Left renal cortex interstitium (tissue), 4 donors: ENCODE data around the gene PROKR1. TPM values are rescaled to one million over a fixed set of nuclear protein-coding genes. Genes with fewer than 3 reads are reported as not detected.
A peak's percentile ranks its signal among the peaks of the same experiment; 100 is the strongest.
"Not testable (repeated sequence)": the region's sequence is repeated elsewhere in the genome, so short reads cannot be mapped to it uniquely, and the experiment has no call there.

ENCODE experiments used
- DNase-seq, 4 donors: peaks; one replicate each; pipeline ENCODE4 v3.0.0-alpha.2; 2013; ENCODE audit warnings: low read depth in 4 of 4, low spot score in 2 of 4, missing footprints in 1 of 4
- polyA plus RNA-seq, 4 donors: library from polyadenylated mRNA; unstranded; fragments of 120-200 nt; gene quantifications; one replicate each; pipeline ENCODE4 v1.2.1, GENCODE V29; 2013; ENCODE audit not compliant: insufficient read length in 4 of 4

PROKR1 gene
- under 1 TPM; 0.20 to 0.45 (median 0.28) TPM for polyA plus RNA-seq

DNA sequence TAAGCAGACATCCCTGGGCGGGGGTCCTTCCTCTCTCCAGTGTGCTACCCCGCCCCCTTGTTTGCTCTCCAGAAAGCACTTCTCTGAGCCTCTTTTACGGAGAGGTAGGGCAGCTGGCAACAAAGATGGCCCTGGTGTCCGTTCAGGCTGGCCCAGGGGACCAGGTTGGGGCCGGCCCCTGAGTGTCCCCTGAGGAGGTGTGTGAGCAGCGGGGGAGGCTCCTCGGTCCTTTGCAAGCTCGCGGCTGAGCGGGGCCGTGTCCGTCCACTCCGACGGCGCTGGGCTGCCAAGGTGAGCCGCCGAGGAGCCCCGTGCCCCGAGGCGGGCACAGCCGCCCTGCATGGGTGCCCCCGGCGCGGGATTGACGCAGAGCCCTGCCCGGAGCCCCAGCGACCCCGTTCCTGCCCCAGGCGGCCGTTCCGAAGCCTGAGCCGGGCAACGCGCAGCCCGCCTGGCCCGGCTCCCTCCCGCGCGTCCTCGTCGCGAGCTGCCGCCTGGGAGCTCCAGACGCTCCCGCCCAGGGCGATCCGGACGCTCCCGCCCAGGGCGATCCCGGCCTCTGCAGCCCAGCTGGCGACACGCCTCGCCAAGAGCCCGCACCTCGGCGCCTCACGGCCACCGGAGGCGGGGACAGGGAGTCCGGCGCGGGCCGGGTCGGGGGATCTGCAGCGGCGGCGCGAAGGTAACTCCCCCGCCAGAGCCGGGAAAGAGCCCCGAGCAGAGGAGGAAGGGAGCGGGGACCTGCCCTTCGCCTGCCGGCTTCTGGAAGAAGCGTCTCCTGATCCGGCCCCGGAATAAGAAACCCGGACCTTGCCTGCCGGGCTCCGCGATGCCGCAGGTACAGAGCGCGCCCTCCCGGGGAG, at the start of gene PROKR1:
Gene PROKR1 (plus strand): TSS at position 569 of the 863 bp plus-strand sequence. CDS start 2,243 bp downstream, outside the sequence.
- DNase-seq = peak in 1 of 4 donors; percentile 32

DNA sequence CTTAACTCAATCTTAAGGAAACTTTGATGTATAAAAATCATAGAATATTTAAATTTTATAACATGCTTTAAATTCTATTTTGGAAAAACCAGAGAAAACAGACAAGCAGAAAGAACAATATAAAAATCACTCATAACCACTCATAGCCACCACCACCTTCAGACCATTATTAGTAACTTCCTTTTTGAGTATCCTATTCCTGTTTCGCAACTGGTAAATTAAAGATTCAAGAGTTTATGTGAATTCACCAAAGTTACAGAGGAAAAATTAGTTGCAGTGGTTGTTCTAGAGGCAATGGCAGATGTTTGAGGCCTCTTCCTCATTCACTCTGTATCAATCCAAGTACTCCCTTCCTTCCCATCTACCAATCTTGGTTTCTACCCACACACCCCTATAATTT, 49.3 kb upstream of the PROKR1 start:
- DNase-seq = no peak

DNA sequence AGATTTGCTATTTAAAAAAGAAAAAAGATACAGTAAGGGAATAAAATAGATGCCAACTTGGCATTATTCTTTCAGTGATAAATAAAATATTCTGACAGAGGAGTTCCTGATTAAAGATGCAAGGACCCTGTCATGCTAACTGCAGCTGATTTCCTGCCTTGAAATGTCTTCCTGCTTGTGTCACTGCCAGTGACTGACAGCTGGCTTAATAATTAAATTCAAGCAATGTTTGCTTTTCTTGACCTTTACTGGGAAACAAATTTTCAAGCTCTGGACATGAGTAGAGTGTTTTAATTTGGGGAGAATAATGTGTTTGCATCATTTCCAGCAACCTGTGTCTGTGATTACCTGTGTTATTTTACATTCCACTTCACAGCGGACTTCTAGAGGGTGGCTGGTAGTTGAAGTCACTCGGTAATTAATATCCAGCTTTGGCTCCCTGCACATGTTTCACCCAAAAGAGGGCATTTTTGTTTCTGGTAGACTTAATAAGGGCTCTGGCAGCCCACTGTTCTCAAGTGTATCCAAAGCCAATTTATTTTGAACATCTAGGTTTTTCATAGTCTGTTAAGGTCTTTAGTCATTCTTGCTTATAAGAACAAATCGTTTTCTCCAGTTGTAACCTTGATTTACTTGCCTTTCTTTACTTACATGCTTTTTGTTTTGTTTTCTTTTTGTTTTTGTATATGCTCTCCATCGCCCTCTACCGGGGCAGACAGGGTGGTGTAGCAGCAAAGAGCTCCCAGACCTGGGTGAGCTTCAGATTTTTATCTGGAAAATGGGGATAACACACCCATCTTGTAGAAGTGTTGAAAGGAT, 48.5 kb upstream of the PROKR1 start:
- DNase-seq = peak in 2 of 4 donors; percentile 1 to 10

DNA sequence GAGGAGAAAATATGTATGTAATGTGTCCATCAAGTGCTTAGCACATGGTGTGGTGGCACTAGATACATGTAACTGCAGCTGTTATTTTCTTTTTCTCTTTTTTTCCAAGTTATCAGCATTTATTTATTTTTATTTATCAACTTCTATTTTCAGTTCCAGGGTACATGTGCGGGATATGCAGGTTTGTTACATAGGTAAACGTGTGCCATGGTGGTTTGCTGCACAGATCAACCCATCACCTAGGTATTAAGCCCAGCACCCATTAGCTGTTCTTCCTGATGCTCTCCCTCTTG, 47.9 kb upstream of the PROKR1 start:
- DNase-seq = not testable (repeated sequence)

DNA sequence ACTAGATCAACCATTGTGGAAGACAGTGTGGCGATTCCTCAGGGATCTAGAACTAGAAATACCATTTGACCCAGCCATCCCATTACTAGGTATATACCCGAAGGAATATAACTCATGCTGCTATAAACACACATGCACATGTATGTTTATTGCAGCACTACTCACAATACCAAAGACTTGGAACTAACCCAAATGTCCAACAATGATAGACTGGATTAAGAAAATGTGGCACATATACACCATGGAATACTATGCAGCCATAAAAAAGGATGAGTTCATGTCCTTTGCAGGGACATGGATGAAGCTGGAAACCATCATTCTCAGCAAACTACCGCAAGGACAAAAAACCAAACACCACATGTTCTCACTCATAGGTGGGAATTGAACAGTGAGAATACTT, 42.9 kb upstream of the PROKR1 start:
- not testable (repeated sequence) for DNase-seq

DNA sequence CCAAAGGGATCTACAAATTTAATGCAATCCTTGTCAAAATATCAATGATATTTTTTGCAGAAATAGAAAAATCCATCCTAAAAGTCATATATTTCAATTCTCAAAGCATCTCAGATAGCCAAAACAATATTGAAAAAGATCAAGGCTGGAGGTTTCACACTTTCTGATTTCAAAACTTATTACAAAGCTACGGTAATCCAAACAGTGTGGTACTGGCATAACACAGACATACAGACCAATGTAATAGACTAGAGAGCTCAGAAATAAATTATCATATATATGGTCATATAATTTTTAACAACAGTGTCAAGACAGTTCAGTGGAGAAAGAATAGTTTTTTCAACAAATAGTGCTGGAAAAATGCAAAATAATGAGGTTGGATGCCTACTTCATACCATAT, 40.3 kb upstream of the PROKR1 start:
- no peak for DNase-seq

DNA sequence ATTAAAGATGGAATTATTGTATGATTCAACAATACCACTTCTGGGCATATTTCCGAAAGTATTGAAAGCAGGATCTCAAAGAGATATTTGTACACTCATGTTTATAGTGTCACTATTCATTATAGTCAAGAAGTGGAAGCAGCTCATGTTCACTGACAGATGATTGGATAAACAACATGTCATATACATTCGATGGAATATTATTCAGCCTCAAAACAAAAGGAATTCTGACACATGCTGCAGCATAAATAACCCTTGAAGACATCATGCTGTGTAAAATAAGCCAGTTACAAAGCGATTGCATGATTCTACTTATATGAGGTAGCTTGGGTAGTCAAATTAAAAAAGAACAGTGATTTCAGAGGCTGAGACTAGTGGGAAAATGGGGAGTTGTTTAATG, 39.3 kb upstream of the PROKR1 start:
- no peak for DNase-seq

DNA sequence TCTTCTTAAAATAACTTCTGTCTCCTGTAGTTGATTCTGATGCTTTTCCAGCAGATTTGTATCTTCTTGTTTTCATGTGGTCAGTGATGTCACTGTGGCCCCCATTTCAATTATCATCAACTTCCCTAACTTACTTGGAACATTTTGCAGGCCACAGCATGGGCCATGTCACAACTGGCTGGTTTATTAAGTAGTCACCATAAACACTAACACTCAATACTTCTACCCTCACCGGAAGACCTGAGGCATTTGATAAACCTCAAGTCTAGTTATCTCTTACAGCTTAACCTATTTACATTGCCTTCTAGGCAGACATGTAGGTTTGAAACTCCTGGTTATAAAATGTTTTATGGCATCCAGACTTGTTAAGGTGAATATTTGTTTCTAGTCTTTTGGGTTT, 37.4 kb upstream of the PROKR1 start:
- DNase-seq = no peak

DNA sequence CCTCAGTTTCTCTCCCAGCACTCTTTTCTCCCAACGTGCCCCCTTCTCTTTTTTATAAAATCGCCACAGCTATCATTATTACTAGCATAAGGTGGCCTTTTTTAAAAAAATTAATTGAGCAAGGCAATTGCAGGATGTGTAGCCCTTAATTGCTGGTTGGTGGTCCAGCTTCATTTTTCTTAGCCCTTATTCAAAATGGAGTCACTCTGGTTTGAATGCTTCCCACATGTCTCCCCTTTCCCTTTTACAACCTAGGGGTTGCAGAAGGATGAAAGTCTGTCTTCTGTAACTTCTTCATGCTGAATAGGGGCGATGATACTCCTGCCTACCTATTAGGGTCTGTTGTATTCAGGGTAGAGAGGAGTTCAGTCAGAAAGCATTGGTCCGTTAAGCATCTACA, 36.6 kb upstream of the PROKR1 start:
- no peak for DNase-seq

DNA sequence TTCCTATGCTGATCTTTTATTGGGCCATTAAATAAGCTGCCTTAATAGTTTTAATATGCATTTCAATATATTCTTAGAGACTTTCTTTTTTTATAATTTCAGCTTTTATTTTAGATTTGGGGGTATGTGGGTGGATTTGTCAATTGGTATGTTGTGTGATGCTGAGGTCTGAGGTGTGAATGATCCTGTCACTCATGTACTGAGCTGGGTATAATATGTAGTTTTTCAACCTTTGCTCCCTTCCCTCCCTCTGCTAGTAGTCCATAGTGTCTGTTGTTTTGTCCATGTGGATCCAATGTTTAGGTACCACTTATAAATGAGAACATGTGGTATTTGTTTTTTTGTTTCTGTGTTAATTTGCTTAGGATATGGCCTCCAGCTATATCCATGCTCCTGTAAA, 35.5 kb upstream of the PROKR1 start:
- no peak for DNase-seq

DNA sequence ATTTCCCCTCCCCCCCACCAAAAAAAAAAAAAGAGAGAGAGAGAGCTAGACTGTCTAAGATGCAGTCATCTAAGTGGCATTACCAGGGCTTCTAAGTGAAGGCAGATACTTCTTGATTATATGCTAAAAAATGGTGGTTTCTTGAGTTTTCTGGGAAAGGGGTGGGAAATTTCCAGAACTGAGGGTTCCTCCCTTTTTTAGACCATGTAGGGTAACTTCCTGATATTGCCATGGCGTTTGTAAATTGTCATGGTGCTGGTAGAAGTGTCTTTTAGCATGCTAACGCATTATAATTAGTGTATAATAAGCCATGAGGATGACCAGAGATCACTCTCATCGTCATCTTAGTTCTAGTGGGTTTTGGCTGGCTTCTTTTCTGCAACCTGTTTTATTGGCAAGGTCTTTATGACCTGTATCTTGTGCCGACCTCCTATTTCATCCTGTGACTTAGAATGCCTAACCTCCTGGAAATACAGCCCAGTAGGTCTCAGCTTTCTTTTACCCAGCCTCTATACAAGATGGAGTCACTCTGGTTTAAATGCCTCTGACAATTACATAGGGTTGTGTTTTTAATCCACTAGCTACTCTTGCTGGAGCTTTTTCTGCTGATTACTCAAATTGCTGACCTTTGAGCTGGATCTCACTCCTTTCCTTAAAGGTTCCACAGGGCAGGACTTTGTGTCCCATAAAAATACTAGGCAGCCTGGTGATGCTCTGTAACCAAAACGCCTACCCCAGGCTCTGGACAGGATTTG, 30.4 kb upstream of the PROKR1 start:
- DNase-seq = no peak

DNA sequence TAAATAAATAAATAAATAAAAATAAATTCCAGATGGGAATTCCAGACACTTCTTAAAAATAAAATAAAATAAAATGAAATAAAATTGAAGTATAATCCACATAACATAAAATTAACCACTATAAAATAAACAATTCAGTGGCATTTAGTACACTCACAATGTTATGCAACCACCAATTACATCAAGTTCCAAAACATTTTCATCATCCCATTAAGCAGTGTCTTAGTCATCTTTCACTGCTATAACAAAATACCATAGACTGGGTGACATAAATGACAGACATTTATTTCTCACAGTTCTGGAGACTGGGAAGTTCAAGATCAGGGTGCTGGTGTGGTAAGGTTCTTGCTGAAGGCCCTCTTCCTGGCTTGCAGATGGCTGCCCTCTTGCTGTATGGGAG, 22.6 kb upstream of the PROKR1 start:
- no peak for DNase-seq

DNA sequence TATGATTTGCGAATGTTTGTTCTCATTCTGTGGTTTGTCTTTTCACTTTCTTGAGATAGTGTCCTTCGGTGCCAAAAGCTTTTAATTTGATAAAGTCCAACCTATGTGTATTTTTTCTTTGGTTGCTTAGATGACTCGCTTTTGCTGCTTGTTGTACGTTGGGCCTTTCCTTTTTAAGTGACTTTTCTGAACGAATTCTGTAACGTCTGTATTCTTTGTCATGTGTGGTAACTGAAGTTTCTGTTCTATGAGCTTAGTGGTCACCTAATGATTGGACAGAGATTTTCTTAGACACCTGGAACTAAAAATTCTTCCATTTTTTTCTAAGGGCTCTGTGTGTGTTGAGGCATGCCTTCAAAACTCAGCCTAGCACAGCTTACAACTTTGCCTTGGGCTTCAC, 19.6 kb upstream of the PROKR1 start:
- no peak for DNase-seq

DNA sequence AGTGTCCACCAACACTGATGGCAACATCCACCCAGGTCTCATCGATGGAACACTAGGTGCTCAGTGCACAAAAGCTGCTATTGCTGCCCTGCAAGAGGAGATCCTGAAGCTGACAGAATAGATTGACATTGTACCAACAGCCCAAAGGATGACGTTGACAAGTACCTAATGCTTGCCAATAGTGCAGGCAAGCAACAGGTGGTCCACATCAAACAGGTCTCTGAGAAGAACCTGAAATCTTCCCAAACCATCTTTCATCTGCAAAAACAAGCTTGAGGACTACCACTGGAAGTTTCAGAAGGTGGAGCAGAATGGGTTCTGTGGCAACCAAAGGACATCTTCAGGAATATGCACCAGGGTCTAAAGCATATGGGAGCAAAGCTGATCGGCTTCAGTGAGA, 15.8 kb upstream of the PROKR1 start:
- no peak for DNase-seq

DNA sequence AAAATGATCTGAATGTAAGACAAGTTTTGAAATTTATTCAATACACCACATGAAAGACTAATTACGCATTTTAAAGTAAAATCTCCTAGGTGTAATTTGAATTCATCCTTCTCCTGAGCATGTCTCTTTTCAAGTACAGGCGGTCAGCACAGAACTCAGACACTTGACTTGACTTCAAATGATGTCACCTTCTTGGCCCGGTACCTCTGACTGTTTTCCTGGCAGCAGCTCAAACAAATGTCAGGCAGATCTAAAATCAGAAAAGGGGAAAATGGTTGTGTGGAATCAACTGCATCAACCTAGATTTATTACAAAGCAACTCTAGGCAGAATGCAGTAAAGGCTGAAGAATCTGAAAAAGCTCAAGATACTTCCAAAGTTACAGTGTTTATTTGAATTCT, 11.4 kb upstream of the PROKR1 start:
- no peak for DNase-seq

DNA sequence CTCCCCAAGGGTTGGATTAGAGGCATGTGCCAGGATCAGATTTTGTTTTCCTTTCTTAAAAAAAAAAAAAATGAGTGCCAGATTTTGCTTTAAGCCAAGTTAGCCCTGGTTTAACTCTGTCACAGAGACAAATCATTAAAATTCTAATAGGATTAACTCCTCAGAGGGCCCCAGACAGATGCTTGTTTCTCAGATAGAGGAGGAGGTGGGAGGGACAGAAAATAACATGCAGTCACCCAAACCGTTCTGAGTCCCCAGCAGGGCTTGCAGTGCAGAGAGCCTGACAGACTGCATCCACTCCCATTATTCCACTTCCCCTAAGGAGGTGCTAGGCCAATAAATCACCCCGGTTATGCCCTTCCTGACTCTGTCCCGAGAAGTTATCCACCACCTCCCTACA, 6.3 kb upstream of the PROKR1 start:
- no peak for DNase-seq

DNA sequence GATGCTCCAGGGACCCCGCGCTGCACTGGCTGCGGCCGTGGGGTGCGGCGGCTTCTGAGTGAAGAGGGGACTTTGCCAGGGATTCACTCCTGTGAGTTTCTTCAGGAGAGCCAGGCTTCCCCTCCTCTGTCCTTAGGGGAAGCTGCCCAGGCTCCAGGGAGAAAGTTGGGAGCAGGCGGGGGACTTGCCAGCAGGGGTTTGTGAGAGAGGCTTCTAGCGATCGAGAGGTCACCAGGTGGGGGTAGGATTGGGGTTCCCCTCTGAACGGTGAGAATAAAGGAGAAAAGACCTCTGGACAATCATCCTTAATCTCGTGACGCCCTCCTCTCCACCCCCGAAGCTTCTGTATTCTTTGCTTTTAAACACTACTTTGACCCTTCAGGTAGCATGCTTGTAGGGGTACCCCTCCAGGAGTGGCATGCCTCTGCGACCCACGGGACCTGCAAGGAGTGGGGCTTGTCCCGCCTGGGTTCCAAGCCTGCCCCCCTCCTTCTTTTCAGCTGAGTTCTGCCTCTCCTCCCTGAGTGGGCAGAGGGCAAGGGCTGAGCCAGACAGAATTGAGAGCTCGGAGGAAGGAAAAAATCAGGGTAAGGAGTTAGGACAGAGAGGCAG, 601 bp downstream of the PROKR1 start:
- no peak for DNase-seq

DNA sequence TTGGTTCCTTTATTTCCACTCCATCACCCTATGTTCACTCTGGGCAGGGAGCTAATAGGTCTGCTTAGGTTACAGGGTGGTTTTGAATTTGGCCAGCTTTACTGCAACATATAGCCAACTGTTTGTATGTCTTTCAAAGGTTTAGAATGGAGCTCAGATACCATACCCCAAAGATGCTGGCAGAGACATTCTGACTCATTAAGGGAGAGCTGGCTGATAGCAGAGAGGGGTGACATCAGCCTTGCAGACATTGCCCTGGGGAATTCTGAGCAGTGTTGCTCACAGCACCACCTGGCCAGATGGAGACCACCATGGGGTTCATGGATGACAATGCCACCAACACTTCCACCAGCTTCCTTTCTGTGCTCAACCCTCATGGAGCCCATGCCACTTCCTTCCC, 2.1 kb downstream of the PROKR1 start:
- no peak for DNase-seq

DNA sequence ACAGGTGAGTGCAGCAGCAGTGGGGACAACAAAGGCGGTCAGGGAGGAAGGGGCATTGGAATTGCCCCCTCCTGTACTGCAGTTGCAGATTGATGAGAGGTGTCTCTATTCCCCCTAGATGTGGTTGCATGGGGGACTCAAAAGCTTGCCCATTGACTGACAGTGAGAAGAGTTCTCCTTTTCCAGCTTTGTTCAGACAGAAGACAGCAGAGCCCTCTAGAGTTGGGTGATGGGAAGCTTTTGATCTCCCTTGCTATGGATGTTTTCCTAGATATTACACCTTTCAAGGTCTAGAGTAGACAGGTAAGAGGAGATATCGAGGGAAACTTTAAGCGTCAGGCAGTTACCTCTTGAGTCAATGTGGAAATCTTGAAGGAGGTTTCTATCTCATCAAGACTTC, 2.9 kb downstream of the PROKR1 start:
- DNase-seq = no peak

DNA sequence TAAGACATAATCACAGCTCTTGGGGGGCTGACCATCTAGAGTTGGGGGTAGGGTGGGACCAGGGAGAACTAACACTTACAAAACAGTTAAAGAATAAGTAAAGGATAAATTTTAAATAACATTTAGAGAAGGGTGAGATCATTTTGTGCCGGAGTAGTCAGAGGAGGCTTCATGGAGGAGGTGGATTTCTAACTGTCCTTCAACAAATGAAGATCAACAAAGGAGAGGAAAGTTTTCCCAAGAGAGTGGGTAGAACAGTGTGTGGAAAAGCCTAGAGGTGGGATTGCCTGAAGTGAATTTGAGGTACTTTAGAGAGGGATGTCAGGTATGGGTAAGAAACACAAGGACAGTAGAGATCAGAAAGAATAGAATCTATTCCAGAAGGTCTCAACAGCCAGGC, 7.3 kb downstream of the PROKR1 start:
- DNase-seq = no peak

DNA sequence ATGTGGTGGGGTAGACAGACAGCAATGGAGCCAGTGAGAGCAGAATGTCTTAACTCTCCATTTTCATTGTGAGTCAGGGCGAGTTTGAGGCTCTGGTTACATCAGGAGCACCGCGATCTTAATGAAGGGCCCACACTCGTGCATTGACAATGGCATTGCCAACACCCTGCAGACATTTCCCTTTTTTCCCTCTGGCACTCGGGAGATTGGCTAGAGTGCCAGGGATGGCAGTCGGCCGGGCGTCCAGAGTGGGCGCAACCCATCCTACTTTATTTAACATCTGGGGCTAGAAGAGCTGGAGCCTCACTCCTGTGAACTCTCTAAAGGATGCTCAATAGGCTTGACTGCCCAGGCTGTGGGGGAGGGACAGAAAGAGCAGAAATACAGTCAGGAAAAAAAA, 9.7 kb downstream of the PROKR1 start:
- DNase-seq = no peak
